ENCODE data around the gene AUTS2.

Gene AUTS2

GRCh38 chr7:69799990-69800389 is 201.7 kb downstream of the AUTS2 start:
- DNase-seq: no peak

DNA sequence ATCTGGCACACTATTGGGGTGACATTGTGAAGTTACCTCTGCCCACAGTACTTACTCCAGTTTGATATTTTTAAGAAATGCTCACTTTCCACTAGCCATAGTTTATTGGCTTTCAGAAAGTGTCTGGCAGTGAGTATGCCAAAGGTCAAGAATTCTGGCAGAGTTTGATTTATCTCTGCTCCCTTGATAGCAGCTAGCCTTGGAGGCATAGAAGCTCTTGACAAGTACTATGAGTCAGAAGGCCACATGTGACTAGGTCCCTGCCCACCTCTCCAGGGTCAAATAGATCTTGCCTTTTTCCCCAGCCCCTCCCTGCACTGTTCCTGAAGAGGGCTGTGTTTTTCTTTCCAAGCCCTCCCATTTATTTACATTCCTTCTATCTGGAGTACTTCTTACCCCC is 202.2 kb downstream of the AUTS2 start:
- no peak for DNase-seq

DNA sequence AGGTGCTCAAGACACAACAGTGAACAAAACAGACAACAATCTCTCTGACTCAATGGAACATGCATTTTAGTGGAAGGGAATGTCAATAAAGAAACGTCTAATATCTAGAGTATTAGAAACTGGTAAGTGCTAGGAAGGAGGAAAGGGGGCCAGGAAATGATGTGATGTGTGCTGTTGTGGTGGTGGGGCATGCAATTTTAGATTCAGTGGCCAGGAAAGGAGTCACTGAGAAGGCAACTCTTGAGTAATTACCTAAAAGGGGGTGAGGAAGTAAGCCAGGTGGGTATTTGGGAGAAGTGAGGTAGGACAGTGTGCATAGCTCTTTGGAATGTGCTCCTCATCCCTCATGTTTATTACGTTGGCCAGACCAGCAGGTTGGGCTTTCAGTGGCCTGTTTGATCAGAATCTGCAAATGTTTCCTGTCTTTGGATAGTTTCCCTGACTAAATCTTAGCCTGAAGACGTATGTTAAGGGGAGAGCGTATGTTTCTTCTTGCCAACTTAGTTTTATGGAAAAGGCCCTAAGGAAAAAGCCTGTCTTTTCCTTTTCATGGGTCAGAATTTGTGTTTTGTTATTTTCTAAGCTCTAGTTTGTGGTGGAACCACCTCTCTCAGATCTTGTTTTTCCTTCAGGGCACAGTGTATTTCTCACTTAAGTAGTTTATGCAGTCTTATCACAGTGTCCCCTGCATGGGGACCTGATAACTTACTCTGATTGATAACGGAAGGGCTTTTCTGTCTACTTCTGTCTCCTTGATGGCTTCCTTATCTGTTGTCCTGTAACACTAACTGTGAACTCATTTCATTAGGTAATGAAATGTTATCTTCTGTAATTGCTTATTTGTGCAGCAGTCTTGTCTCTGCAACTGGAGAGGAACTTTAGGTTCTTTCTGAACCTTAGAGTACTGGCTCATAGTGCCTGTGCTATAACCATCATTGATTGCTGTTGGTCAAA is 203.7 kb downstream of the AUTS2 start:
- DNase-seq: no peak

DNA sequence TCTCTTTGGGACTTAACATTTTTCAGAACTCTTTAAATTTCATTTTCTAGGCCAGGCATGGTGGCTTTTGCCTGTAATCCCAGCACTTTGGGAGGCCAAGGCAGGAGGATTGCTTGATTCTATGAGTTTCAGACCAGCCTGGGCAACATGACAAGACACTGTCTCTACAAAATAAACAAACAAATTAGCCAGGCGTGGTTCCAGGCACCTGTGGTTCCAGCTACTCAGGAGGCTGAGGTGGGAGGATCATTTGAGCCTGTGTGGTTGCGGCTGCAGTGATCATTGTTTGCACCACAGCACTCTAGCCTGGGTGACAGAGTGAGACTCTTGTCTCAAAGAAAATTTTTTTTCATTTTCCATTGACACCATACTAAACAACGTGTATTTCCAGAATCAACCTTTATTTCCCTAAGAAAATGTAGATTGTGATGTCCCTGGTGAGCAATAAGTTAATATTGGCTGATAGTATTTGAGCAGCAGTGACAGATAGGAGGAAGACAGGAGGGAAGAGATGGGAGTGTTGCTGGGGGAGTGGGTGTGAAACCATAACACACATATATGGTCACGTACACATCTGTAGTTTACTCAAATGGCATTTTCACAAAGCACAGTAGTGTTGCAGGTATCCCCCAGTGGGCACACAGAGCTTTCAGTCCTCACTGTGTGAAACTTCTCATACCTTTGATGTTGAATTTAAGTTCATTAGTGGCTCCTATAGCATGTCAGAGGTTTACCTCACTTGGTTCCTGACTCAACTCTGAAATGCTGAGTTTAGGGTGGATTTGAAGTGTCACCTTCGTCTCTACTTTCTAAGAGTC is 205.6 kb downstream of the AUTS2 start:
- no peak for DNase-seq

- DNase-seq: no peak
These were observed 206.7 kb downstream of the AUTS2 start for GRCh38 chr7:69804962-69805361.

- no peak for DNase-seq
These were observed 210.1 kb downstream of the AUTS2 start for GRCh38 chr7:69808391-69808790.

GRCh38 chr7:69811476-69812308 is 213.4 kb downstream of the AUTS2 start:
- no peak for DNase-seq

- DNase-seq: no peak
These were observed 214.5 kb downstream of the AUTS2 start for GRCh38 chr7:69812756-69813155.

- no peak for DNase-seq
These were observed 215.5 kb downstream of the AUTS2 start for GRCh38 chr7:69813637-69814240.

GRCh38 chr7:69814421-69814962 is 216.2 kb downstream of the AUTS2 start:
- no peak for DNase-seq

GRCh38 chr7:69816501-69816900 is 218.2 kb downstream of the AUTS2 start:
- DNase-seq: no peak

DNA sequence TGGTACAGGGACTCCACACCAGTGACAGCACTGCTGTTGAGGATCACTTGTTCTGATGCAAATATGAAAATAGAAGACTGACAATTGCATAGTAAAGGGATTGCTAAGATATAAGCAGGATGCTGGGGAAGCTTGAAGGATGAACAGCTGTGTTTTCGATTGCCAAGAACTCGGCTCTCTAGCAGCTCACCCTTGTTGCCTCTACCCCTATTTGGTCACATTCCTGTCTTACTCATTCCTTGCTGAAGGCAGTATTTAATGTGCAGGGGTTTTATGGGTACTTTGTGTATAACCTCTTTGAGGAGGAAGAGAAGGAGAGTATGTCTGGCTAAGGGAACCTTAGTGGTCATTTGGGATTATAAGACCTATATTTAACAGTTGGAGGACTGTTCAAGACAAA is 218.8 kb downstream of the AUTS2 start:
- no peak for DNase-seq

GRCh38 chr7:69817841-69818635 is 219.8 kb downstream of the AUTS2 start:
- DNase-seq: no peak

DNA sequence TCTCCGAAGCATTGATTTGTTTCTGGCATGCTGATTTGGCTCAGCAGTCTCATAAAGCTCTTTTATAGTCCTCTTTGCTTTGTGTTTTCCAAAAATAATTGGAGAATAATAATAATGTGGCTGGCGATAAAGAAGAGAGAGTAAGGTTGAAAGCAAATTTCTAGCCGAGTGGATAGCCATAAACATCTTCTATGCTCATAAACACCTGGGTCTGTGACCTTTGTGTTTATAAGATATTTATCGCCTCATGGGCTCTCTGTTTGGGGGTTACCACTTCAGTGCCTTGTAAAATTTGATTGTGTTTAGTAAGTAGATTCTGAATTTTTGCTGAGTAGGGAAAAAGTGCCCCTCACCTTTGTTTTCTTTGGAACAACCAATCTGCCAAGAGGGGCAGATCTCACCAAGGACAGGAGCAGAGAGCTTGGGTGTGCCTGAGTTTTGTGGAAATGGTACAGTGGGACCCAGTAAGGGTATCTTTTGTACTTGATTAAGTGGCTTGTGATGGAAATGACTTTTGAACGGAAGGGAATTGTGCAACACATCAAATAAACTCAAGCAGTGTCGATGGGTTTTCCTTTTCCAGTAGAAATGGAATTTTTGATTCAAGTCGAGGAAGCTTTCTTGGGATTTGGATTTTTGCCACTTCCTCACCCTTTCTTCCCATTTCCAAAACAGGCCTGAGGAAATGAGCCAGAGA is 220.5 kb downstream of the AUTS2 start:
- no peak for DNase-seq

DNA sequence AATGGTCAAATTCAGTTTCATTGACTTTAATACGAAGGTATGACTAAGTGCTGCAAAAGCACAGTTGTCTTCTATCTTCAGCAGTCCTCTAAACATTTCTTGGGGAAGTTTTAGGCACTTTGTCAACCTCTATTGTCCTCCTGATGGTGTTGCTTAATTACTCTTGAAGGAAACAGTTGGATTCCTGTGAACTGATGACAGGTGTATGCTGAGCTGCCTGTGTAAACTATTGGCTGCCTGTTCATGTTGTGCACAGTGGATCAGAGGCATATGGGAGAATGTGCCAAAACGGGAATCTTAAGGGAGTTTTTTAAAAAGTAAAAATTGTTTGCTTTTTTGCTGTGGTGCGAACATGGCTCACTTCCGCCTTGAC is 221.0 kb downstream of the AUTS2 start:
- DNase-seq: no peak

DNA sequence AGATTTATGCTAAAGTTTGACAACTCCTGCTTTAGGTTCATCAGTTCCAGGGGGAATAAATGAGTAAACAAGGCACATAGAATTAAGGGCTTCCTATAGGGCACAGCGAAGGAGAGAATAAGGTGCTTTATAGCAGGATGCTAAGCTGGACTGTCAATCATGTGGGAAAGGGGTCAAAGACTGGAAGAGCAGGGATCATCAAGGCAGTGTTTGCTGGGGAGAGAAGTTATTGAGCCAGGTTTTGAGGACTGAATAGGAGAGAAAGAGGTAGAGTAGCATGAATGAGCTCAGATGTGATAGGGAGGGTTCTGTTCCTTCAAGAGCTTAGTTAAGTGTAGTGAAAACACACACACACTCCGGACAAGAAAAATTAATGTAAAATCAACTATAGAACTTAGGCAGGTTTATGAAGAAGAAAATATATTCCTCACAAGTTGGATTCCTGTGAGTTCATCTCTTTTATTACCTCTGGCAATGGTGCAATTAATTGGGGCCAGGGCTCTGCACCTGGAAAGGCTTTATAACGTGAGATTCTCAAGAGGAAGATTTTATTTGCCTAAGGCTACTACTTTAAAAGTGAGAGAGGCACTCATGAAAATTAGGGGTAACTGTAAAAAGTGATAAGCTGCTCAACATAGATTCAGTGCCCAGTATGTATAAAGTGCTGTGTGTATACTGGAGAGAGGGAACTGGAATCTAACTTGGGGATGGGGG is 222.4 kb downstream of the AUTS2 start:
- DNase-seq: no peak

DNA sequence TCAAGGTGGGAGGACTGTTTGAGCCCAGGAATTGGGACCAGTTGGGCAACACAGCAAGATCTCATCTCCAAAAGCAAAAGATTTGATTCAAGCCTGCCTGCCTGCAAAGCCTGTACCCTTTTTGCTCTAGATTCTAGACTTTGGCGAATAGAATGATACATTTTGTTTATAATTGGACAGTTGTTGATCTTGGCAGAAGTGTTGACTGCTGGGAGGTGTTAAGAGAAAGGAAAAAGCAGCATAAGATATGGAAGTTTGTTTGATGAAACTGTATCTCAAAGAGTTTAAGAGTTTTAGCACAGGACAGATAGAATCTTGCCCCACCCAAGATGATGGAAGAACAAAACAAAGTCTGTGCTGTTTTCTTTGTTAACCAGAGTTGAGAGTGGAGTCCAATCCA is 224.1 kb downstream of the AUTS2 start:
- DNase-seq: no peak

GRCh38 chr7:69823151-69823744 is 225.0 kb downstream of the AUTS2 start:
- DNase-seq: no peak

DNA sequence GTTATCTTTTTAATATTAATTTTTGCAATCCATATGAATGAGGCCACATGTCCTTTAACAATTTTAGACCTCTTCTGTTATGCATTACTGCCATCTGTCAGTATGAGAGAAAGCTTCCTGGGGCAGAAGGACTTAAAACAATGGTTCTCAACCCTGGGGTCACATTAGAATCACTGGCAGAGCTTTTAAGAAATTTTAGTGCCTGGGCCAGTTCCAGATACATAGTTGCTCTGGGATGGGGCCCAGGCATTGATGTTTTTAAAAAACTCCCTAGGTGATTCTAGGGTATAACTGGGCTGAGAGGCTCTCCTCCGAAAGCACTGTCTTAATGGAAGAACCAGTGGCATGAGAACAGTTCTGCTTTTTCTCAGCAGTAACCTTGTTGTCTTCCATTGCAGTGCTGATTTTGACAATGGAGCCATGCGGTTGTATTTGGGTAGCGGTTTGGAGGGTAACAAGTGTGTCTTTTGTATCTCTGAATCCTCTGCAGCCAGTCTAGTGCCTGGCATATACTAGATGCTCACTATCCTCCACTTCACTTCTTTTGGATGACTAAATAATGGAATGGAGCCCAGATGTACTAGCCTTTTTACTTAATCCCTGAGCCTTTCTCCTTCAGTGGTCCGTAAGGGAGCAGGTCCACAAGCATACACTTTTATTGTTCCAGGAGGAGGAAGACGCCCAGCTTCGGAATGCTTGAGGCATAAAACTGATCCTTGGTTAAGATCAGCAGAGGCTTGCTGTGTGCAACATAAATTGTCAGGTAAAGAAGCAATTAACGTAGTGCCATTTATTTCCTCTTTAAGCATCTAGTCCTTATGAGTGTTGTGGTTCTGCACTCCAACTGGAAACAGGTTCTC is 227.1 kb downstream of the AUTS2 start:
- DNase-seq: no peak

Measured in SIG-M5 (cell line).